Adipocyte (in vitro differentiated cells): ENCODE measurements around the gene HOXC9.
A peak's percentile ranks its signal among the peaks of the same experiment; 100 is the strongest.

ENCODE experiments used
- DNase-seq: peaks from one replicate; pipeline ENCODE4 v3.0.0-alpha.2; 2015; ENCODE audit warnings: low read depth
- H3K27me3 ChIP-seq: replicated peaks from 2 replicates; pipeline ENCODE4 v1.7.0; 2013; ENCODE audit warnings: mild to moderate bottlenecking, low read length, moderate library complexity; ENCODE audit not compliant: control insufficient read depth, insufficient read depth
- H3K36me3 ChIP-seq: 2 replicates; pipeline ENCODE4 v1.7.0; 2013; ENCODE audit warnings: low read length, mild to moderate bottlenecking, moderate library complexity; ENCODE audit not compliant: control insufficient read depth, insufficient read depth, severe bottlenecking
- H3K4me1 ChIP-seq: 2 replicates; pipeline ENCODE4 v1.7.0; 2013; ENCODE audit warnings: mild to moderate bottlenecking, low read length, moderate library complexity; ENCODE audit not compliant: control insufficient read depth, insufficient read depth
- H3K4me3 ChIP-seq: 2 replicates; pipeline ENCODE4 v1.7.0; 2013; ENCODE audit warnings: mild to moderate bottlenecking, low read length, moderate library complexity
- H3K9ac ChIP-seq: 2 replicates; pipeline ENCODE4 v1.7.0; 2013; ENCODE audit warnings: mild to moderate bottlenecking, low read length, moderate library complexity
- H3K9me3 ChIP-seq: 2 replicates; pipeline ENCODE4 v1.7.0; 2013; ENCODE audit warnings: mild to moderate bottlenecking, low read length, moderate library complexity; ENCODE audit not compliant: control insufficient read depth

The HOXC9 gene

GRCh38 chr12:54045401-54045800 is 45.4 kb downstream of the HOXC9 start:
- Histone ChIP-seq H3K27me3 (no peaks in the 10 kb centered on the region), H3K4me1 (peaks cover 21% of the 10 kb centered on the region), H3K9me3 (no peaks in the 10 kb centered on the region), H3K9ac (no peak overlapping the region), H3K4me3 (no peak overlapping the region), H3K36me3 (no peaks in the 10 kb centered on the region)
- DNase-seq, result no peak

- H3K36me3 ChIP-seq, result no peaks in the 10 kb centered on the region
- no peak for DNase-seq
- H3K9me3 ChIP-seq, result no peaks in the 10 kb centered on the region
- H3K4me3 ChIP-seq, result no peak overlapping the region
- H3K4me1 ChIP-seq, result peaks cover 23% of the 10 kb centered on the region
- H3K27me3 ChIP-seq, result no peaks in the 10 kb centered on the region
- H3K9ac ChIP-seq, result no peak overlapping the region
Measured at GRCh38 chr12:54045868-54046521, 46.0 kb downstream of the HOXC9 start.

- H3K4me1 ChIP-seq, result peaks cover 31% of the 10 kb centered on the region
- DNase-seq, result no peak
- no peak overlapping the region for H3K9ac ChIP-seq
- no peaks in the 10 kb centered on the region for H3K27me3 ChIP-seq
- H3K4me3 ChIP-seq, result no peak overlapping the region
- no peaks in the 10 kb centered on the region for H3K36me3 ChIP-seq
- no peaks in the 10 kb centered on the region for H3K9me3 ChIP-seq
Measured at GRCh38 chr12:54046809-54047159, 46.8 kb downstream of the HOXC9 start.

DNA sequence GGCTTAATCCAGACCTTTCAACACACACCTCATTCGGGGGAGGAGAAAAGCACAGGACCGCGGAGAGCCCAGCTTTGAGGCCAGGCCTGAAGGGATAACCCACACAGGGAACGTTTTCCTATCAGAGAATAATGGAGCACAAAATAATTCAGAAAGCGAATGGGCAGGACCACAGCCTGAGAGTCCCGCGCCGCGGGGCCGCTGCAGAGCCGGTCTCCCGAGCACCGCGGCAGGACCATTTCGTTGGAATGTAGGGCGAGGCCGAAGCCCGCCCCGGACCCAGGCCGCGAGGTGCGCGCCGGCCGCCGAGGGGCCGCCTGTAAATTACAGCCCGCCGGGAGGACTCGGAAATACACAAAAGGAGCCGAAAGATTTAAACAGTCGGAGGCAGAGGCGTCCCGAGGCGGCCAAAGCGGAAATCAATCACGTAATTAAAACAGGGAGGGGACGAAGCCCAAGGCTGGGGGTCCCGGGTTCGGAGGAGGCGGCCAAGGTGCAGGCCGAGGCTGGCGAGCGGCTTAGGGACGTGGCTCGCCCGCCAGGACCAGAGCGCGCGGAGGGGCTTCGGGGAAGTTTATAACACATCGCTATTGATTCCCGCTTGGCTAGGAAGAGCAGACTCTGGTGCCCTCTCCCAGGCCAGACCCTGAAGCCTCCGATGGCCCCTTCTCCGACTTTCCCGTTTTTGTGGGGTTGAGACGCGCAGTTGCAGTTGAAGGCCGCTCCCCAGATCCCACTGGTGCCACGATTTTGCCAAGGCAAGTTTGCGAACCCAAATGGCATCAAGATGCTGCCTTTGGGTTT is 47.4 kb downstream of the HOXC9 start:
- Histone ChIP-seq H3K4me3 (no peak overlapping the region), H3K4me1 (peaks cover 36% of the 10 kb centered on the region), H3K9ac (no peak overlapping the region), H3K9me3 (no peaks in the 10 kb centered on the region), H3K27me3 (no peaks in the 10 kb centered on the region), H3K36me3 (no peaks in the 10 kb centered on the region)
- DNase-seq, result no peak

DNA sequence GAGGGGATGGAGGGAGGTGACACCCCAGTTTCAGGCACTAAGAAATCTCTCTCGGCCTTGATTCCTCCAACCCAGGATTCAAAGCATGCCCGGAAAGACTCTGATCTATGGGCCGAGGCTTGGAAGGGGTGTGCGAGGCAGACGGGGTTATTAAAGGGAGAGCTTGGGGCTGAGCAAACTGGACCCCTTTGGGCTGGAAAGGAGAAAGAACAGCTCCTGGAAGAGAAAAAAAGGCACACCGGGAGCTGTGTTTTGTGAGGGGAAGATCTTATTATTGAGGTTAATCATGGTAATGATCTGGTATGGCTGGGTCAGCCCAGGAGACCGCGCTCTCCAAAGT is 48.0 kb downstream of the HOXC9 start:
- no peaks in the 10 kb centered on the region for H3K27me3 ChIP-seq
- no peak overlapping the region for H3K9ac ChIP-seq
- H3K9me3 ChIP-seq, result no peaks in the 10 kb centered on the region
- no peak for DNase-seq
- no peaks in the 10 kb centered on the region for H3K36me3 ChIP-seq
- no peak overlapping the region for H3K4me3 ChIP-seq
- H3K4me1 ChIP-seq, result peaks cover 42% of the 10 kb centered on the region

DNA sequence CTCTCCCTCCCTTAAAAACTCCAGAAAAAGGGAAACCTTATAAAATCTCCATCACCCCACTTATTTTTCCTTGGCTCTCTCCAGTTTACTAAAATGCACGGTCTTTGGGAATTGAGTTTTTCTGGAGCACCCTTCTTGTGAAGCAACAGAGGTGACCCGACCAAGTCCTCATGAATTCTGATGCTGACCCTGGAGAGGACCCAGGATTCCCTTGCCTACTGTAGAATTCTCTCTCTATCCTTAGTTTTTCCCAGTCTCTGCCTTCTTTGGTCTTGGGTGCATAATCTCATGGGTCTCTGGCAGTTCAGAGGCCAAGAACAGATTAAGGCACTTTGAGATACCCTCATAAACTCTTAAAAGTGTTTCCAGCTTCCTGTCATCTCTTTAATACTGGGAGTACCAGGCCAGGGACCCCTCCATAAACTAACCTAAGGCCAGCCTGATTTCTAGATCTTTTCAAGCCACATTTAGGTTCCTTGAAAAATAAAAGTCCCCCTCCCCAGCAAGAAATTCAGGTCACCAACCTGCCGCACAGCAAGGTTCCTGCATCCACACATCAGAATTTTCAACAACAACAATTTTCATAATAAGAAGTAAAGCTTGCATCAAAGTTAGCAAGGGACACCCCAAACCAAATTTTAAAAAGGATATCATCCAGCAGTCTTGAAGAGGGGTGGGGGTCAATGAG is 48.6 kb downstream of the HOXC9 start:
- peaks cover 44% of the 10 kb centered on the region for H3K4me1 ChIP-seq
- no peak overlapping the region for H3K9ac ChIP-seq
- H3K27me3 ChIP-seq, result no peaks in the 10 kb centered on the region
- H3K36me3 ChIP-seq, result no peaks in the 10 kb centered on the region
- H3K4me3 ChIP-seq, result no peak overlapping the region
- no peak for DNase-seq
- no peaks in the 10 kb centered on the region for H3K9me3 ChIP-seq

GRCh38 chr12:54049108-54049507 is 49.1 kb downstream of the HOXC9 start:
- no peak for DNase-seq
- no peaks in the 10 kb centered on the region for H3K9me3 ChIP-seq
- no peak overlapping the region for H3K4me3 ChIP-seq
- H3K9ac ChIP-seq, result peak overlapping the region; percentile 83
- no peaks in the 10 kb centered on the region for H3K36me3 ChIP-seq
- H3K27me3 ChIP-seq, result no peaks in the 10 kb centered on the region
- H3K4me1 ChIP-seq, result peaks cover 38% of the 10 kb centered on the region

GRCh38 chr12:54050482-54050810 is 50.5 kb downstream of the HOXC9 start:
- H3K27me3 ChIP-seq, result no peaks in the 10 kb centered on the region
- H3K9me3 ChIP-seq, result no peaks in the 10 kb centered on the region
- peak overlapping the region; percentile 83 for H3K9ac ChIP-seq
- peaks cover 38% of the 10 kb centered on the region for H3K4me1 ChIP-seq
- H3K36me3 ChIP-seq, result no peaks in the 10 kb centered on the region
- peak overlapping the region; percentile 75 for H3K4me3 ChIP-seq
- no peak for DNase-seq

- DNase-seq, result no peak
- no peaks in the 10 kb centered on the region for H3K9me3 ChIP-seq
- peak overlapping the region; percentile 68 for H3K4me3 ChIP-seq
- no peaks in the 10 kb centered on the region for H3K27me3 ChIP-seq
- no peaks in the 10 kb centered on the region for H3K36me3 ChIP-seq
- peak overlapping the region; percentile 77 for H3K9ac ChIP-seq
- peaks cover 38% of the 10 kb centered on the region for H3K4me1 ChIP-seq
Measured at GRCh38 chr12:54051026-54051842, 51.3 kb downstream of the HOXC9 start.

DNA sequence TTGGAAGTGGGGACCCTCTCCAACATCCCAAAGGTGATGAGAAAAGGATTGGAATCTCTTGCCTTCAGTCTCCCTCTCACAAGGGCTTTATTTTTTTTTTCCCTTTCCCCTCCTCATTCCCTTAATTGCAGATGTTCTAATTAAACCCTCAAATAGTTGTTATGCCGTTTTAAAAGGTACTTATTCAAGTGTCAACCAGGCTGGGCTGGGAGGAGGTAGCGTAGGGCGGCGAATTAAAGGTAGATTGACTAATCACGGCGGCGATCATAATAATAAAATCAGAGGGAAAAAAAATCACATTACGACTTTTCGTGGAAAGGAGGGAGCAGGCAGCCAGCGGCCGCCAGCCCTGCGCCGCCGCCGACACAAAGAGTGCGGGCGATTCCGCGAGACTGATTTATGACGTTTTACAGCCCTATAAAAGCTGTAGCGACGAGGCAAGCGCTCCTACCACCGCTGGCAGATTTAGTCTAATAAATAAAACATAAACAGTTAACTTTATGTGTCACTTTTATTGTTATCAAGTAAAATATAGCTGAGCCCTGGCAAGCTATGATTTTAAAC is 52.0 kb downstream of the HOXC9 start:
- Histone ChIP-seq H3K9me3 (no peaks in the 10 kb centered on the region), H3K4me3 (peak overlapping the region; percentile 68), H3K27me3 (no peaks in the 10 kb centered on the region), H3K4me1 (peaks cover 38% of the 10 kb centered on the region), H3K9ac (peak overlapping the region; percentile 77), H3K36me3 (peaks cover 4% of the 10 kb centered on the region)
- DNase-seq, result no peak
